HG02943 (cell line): ENCODE data around the gene ANKFN1.

Experiments
- ATAC-seq: cut with Tn5 transposase; IDR thresholded peaks from one replicate; pipeline ENCODE4 v1.9.1; 2021; ENCODE audit warnings: mild to moderate bottlenecking, low read depth, moderate library complexity; ENCODE audit not compliant: unreplicated experiment

Gene ANKFN1

DNA sequence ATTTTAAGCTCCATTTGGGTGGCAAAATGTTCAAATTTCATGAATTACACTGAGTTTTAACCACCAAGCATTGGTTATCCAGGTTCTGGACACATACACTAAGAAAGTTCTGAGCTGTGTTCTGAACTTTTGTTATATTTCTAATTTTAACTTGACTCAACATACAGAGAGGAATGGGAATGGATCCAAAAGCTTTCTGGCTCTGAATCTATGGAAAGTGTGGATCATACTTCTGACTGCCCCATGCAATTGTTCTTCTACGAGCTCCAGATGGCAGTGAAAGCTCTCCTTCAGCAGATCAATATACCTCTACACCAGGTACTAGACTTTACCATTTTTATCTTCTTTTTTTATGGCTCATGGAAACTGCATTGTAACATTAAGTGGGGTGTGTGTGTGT, 327.2 kb downstream of the ANKFN1 start:
- ATAC-seq = no peak

DNA sequence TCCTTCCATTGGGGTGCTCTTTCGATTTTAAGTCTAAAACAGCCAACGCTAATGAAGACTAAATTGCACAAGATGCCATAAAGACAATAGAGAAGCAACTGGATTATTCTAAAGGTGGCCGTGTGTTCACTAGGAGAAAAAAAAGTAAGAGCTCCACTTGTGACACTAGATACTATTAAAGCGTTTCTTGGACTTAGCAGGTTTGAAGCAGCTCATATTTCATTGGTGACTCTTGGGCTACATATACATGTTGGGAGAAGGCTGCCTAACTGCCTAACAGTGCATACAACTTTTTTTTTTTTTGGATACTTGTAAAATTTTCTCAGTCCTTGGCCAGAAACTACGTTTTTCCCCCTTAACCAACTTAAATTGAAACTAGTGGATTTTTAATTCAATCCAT, 328.4 kb downstream of the ANKFN1 start:
- ATAC-seq = no peak

DNA sequence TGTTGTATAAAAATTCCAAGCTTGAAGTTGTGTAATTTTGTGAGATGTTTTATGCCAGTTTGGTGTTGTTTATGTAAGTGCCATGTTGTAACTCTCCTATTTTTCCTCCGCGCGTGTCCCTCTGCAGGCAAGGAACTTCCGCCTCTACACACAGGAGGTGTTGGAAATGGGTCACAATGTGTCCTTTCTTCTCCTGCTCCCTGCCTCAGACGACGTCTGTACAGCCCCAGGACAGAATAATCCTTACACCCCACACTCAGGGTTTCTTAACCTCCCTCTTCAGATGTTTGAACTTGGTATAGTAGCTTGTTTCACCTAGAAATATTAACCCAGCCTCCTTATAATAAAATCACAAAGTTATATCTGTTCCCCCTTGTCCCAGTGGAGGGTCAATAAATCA, 329.0 kb downstream of the ANKFN1 start:
- ATAC-seq = no peak

DNA sequence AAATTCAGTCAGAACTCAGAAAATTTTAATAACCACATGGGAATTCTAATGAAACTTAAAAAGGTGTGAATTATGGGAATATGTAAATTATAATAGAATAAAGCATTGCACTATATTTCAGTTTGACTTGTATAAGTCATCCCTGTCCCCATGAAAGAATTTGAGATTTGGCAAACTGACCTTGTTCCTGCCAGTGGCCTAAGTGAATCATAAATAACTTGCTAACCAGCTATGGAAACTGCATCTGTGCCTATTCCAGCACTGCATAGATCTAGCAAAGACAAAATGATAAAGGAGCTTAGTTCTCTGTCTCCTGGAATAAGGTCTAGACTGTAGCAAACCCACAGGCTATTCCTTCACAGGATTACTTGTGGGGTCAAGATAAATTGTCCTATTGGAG, 333.5 kb downstream of the ANKFN1 start:
- no peak for ATAC-seq

DNA sequence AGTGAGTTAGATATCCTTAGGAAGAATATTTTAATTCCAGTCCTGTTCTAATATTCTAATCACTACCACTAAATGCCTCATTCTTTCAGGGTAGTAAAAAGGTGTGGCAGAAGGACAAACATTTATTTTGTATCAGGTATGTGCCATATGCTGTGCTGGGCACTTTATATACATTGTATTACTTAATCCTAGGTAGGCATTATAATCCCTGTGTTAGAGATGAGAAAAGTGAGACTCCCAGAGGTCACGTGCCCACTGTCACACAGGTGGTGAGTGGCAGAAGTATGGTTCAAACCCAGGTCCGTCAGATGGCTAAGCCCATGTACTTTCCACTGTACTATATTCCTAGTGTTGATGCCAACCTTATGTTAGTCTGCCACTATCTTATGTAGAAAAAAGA, 335.5 kb downstream of the ANKFN1 start:
- no peak for ATAC-seq

DNA sequence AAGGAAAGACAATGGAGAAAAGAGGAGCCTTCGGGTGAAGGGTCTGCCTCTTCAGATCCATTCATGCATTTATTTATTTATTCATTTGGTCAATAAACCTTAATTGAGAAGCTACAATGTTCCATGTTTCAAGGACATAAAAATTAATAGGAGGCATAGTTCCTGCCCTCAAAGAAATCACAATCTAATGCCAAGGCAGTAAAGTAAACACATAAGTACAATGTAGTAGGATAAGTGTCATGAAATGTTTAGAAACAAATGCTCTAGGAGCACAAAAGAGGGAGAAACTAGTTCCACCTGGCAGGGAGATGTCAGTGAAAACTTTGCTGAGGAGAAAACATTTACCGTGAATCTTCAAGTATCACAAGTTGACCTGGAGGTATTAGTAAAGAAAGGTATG, 336.7 kb downstream of the ANKFN1 start:
- no peak for ATAC-seq

DNA sequence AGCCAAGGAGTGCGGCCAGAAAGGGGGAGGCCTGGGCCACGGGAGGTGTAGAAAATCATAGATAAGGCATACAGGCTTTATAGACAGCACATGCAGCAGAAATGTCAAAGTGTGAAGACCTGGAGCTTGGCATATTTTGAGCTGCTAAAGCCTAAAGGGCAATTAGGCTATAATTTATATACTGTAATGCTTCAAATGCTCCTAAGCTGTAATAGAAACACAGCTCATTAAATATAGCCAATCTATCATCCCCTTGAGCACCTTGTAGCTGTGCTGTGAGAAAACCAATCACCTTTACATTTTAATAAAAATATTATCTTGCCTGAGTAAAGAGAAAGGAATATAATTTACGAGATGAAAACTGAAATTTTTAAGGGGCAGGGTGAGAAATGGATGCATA, 342.3 kb downstream of the ANKFN1 start:
- no peak for ATAC-seq

DNA sequence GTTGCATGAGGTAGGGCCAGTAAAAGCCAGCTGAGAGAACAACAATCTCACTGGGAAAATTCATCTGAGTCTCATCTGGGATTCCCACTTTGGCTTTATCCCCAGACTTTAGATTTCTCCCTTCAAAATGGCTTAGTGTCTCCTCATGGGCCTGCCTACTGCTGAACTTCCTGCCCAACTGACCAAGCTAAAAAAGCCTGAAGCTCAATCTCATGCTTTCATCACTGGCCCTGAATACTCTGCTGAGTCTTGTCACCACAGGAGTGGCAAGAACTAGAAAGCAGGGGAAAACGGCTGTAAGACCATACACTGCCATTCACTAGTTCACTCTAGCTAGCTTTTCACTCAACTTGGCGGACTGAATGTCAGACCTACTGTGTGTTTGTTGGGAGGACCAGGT, 343.9 kb downstream of the ANKFN1 start:
- no peak for ATAC-seq

DNA sequence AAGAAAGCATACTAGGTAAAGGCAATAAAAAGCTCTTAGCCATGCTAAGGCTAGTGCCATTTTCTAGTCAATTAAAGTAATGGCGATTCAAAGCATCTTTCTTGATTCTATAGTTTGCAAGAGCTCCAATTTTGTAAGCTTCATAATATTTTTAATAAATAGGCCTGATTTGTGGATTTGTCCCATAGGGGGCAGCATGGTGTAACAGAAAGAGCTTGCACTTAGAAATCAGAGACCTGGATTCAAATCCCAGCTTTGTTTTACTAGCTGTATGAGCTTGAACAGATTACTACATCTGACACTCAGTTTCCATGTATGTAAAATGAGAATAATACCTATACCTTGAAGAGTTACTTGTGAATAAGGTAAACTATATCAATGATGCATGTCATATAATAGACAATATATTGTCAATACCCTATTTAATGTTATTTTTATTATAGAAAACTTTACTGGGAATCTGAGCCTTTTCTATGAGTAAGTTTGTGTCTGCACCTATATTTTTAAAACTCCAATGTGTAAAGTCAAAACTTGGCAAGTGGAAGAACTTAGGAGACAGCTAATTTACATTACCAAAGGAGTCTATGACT, 346.6 kb downstream of the ANKFN1 start:
- ATAC-seq = no peak

DNA sequence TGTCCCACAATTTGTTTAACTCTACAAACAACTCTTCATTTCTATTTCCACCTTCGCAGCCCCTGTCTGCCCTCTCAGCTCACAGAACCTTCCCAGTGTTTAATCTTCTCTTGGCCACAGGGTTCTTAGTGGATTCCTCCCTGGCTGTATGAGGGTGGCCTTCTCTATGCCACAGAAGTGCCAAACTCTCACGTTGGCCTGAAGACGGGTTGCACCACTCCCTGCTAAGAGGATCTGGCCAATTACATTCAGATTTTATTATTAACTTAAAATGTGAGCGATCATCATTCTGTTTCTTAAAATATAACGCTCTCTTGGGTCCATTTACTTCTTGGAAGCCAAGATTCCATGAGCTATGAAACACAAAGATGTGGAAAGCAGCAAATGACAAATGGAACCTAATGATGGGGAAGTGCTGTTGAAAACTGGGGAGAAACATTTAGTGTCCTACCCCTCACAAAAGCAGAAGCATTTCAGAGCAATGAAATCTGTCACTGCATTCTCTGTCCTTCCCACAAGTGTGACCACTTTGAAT, 348.9 kb downstream of the ANKFN1 start:
- ATAC-seq = no peak

DNA sequence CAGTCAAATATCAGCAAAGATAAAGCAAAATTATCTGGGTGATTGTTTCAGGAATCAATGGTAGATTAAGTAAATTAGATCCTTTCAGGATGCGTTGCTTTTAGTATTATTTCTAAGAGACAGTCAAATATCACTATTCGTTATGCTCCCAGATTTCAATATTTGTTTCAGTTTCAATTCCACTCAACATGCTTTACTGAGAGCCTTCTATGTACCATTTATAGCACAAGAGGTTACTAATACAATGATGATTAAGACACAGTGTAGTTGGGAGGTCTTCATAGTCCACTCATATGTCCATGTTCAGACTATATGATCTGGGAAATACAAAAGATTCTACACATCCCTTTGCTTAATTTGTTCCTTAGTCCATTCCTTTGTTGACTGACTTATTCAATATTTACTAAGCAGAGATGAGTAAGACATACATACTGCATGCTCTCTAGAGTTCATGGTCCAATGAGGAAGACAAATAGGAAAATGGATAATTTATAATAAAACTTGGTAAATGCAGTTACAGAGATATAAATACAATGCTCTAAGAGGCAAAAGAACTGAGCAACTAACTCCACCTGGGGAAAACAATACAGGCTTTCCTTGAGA, 352.0 kb downstream of the ANKFN1 start:
- ATAC-seq = no peak

DNA sequence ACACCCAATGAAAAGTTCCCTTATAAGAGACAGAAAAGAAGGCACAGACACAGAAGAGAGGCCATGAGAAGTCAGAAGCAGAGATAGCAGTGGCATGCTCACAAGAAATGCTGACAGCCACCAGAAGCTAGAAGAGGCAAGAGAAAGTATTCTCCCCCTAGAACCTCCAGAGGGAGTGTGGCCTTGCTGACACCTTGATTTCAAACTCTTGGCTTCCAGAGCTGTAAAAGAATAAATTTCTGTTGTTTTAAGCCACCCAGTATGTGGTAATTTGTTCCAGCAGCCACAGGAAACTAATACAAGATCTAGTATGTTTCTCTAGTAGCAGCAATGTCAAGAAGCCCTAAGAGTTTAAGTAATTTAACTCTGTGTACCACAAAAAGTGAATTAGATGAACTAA, 353.1 kb downstream of the ANKFN1 start:
- no peak for ATAC-seq

DNA sequence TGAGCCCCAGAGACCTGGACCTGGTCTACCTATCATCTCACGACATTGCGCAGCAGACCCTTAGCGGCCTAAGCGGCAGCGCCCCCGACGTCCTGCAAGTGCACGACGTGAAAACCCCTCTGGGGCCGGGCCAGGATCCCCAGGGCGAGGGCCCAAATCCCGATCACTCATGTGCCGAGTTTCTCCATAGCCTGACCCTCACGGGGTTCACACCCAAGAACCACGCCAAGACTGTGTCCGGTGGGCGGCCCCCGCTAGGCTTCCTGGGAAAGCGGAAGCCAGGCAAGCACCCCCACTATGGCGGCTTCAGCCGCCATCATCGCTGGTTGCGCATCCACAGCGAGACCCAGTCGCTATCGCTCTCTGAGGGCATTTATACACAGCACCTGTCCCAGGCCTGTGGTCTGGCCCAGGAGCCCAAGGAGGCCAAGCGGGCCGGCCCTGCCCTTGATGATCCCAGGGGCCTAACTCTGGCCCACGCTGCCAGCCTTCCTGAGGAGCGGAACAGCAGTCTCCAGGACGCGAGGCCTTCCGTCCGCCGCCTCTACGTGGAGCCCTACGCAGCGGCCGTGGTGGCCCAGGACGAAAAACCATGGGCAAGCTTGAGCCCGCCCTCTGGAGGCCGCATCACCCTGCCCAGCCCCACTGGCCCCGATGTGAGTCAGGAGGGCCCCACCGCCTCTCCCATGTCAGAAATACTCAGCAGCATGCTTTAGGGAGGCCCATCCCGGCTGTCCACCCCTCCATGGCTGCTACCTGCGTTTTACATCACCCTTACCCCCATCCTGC, 357.5 kb downstream of the ANKFN1 start:
- no peak for ATAC-seq

DNA sequence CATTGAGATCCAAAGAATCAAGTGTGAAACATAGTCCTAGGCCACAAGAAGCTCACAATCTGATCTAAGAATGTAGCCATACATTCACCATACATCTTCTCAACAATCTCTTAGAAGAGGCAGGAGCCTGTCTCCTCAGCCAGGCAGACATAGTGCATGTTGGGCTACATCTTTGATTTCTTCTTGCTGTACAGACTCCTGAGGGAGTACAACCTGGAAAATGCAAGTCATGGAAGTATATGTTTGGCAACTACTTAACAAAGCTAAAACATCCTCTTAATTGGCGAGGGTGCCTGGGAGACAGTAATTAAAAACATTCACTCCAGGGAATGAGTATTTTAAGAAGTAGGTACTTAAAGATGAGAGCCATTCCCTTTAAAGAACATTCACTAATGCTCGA, 361.0 kb downstream of the ANKFN1 start:
- no peak for ATAC-seq

DNA sequence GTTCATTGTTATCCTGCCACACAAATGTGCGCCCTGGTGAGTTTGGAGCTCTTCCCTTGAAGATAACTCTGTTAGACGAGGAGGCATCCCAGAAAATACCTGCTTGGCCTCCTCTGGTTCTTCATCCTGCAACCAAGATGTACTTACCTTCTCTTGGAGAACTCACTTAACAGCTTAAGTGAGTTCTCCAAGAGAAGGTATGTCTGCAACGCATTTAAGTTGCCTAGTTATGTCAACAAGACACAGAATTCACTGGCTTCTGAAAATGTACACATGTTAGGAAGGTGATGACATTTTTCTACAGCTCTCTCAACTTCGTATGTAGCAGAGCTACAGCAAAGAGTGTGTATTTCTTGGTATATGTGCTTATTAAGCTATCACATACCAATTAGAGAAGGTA, 361.6 kb downstream of the ANKFN1 start:
- ATAC-seq = no peak

DNA sequence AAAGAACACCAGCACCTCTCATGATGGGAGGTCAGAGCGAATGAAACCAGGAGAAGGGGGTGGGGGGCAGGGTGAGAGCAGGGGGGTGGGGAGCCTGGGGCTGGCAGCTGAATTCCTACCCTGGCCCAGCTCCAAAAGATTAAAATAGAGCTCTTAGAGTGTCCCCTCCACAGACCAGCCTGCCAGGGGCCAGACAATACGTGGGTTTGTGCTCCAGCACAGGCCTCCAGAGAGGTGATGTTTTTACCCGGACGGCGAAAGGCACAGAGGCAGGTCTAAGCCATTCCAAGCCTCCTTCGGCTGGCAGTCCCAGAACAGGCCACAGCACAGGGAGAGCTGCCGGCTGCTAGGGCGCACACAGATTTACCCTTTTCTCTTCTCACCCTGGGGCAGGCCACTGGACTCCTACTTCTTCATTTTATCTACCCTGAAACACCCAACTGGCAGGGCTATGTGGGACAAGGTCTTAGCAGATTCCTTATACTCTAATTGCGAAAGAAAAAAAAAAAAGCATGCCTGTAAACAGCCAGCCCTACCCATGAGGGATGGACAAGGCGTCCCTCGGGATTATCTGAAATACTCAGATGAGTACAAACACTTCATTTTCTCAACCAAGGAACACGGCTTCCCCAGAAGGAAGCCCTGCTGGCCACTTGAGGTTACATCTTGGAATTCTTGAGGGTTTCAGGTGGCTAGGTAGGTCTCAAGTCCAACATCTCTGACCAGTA, 368.3 kb downstream of the ANKFN1 start:
- no peak for ATAC-seq

DNA sequence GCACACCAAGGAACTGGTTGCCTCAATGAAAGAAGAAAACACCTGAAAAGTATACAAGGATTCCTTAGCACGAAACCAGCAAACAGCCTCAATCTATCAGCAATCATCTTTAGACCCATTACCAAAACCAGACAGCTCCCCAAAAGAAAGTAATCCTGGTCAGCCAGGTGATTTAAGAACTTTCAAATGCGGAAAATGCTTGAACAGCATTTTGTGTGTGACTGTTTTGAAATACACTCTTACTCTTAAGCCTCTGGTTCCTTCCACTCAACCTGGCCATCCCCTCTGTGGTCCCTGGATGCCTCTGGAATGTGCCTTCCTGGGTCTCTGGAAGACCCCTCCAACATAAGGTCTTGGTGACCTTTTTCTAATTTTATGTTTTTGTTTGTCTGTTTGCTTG, 369.8 kb downstream of the ANKFN1 start:
- no peak for ATAC-seq

DNA sequence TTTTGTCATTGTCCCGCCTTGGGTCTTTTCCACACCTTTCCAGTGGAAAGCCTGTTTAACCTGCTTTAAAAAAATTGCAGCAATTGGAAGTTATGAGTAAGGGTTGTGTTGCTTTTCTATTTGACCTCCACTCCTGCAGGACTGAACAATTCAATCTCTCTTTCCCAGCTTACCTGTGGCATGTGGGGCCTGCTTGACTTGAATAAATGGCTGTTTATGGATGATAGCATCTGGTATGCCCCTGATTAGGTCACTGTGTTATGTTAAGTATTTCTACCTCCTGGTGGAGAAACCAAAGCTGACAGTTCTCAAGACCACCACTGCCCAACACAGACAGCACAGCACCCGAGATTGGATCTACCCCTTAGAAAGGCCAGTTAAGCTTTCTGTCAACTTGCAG, 375.4 kb downstream of the ANKFN1 start:
- ATAC-seq = no peak

DNA sequence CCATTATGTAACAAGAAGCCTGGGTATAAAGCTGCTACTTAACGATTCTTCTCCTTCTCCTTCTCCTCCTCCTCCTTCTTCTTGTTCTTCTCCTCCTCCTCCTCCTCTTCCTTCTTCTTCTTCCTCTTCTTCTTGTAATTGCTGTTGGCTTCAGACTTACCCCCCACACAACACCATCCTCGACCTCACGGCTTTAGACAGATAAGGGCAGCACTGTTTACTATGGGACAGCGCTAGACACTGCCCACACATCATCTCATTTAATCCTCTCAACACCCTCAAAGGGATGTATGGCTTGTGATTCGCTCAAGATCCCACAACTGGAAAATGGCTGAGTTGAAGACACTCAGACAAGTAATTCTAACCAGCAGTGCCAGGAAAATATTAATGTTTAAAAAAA, 379.7 kb downstream of the ANKFN1 start:
- no peak for ATAC-seq

DNA sequence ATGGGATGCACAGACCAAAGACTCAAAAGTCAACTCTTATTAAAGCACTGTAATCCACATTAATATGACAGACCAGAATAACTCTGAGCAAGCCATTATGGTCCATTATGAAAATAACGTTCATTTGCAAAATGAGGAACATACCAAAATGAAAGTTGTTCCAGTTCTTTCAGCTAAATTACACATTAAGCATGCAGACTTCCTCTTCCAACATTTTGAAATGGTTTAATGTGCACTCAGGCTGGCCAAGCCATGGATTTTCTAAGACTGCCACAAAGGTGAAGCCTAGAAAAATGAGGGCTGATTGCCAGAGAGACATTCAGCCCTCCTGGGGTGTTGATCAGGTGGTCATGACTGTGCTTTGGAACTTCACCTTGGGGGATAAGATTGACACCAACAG, 383.5 kb downstream of the ANKFN1 start:
- no peak for ATAC-seq

DNA sequence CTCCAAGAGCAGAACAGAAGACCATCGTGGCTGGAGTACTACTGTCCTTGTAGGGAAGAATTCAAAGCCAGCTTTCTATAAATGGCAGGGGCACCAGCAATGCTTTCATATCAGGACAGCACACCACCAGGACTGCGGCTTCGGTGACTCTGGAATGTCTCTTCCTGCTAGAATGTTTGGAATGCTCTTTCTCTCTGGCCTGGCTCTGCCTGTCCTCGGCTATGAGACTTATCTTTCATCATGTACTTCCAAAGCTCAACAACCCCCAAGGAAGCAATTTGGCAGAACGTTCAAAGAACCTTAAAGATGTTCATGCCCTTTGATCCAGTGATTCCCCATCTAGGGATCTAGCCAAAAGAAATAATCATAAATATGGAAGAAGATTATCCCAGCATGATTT, 387.6 kb downstream of the ANKFN1 start:
- no peak for ATAC-seq
